HCT116 (cell line): ENCODE measurements around the gene FAF2. TPM values are rescaled to one million over a fixed set of nuclear protein-coding genes. Genes with fewer than 3 reads are reported as not detected.

Experiments
- ATAC-seq: fragments of 200-7000 bp; cut with Tn5 transposase; 2 replicates; pipeline ENCODE4 v1.9.1; 2020; ENCODE audit warnings: mild to moderate bottlenecking, moderate library complexity
- BruUV-seq: library from RNA; stranded (reverse); fragments of 400-500 nt; replicated peaks from 2 replicates; lab custom pipeline; 2021; lab: Mats Ljungman, UMichigan
- CTCF ChIA-PET: fragments of 300-600 bp; sonication (Branson Sonifier 250); formaldehyde crosslinking; loops from one replicate; lab custom pipeline; 2021; ENCODE audit warnings: antibody characterized with exemption; lab: Charles Lee
- POLR2A ChIA-PET: fragments of 300-600, 350-600 bp; sonication (Branson Sonifier 250); formaldehyde crosslinking; loops from one replicate; lab custom pipeline; 2021; ENCODE audit warnings: antibody characterized with exemption; lab: Charles Lee
- RAD21 ChIA-PET, 2 experiments: fragments of 300-600 bp; sonication (Branson Sonifier 250); formaldehyde crosslinking; loops; one replicate each; lab custom pipeline; 2023; ENCODE audit warnings: low total read pairs in 2 of 2; ENCODE audit not compliant: uncharacterized antibody in 2 of 2, unreplicated experiment in 2 of 2, low non-redundant PET in 1 of 2; lab: Charles Lee
- DNase-seq: peaks from one replicate; pipeline ENCODE4 v3.0.0-alpha.2; 2010; ENCODE audit warnings: low read depth, low spot score
- H2AFZ ChIP-seq: fragments of 200-600 bp; shearing (Covaris generic), sonication (generic); 2 replicates; pipeline ENCODE4 v1.6.1; 2017; ENCODE audit warnings: low read depth, mixed run types, mixed read lengths, antibody characterized with exemption, low read length; ENCODE audit not compliant: poor library complexity, severe bottlenecking
- H3K27ac ChIP-seq: 2 replicates; pipeline ENCODE4 v1.5.1; 2012; ENCODE audit warnings: low read depth, low read length
- H3K27me3 ChIP-seq: fragments of 200-600 bp; sonication (generic); 2 replicates; pipeline ENCODE4 v1.6.1; 2016; ENCODE audit warnings: mixed run types, low read length, mixed read lengths; ENCODE audit not compliant: insufficient read depth
- H3K36me3 ChIP-seq, 2 experiments: fragments of 200-500 bp in 1 of 2; fragments of 200-600 bp in 1 of 2; sonication (Bioruptor generic) in 1 of 2; sonication (generic) in 1 of 2; 2 replicates each; pipeline versions ENCODE4 v1.5.1 to v1.6.1; 2014 to 2016; ENCODE audit warnings: low read length in 2 of 2, inconsistent platforms in 1 of 2, mixed read lengths in 1 of 2, mixed run types in 1 of 2; ENCODE audit not compliant: insufficient read depth in 2 of 2, control insufficient read depth in 1 of 2
- H3K4me1 ChIP-seq, 2 experiments: fragments of 200-600 bp in 1 of 2; sonication (generic) in 1 of 2; 2 replicates each; pipeline versions ENCODE4 v1.5.1 to v1.6.1; 2012 to 2017; ENCODE audit warnings: low read length in 2 of 2, inconsistent platforms in 1 of 2, mild to moderate bottlenecking in 1 of 2, mixed read lengths in 1 of 2, mixed run types in 1 of 2, moderate library complexity in 1 of 2; ENCODE audit not compliant: insufficient read depth in 2 of 2, control insufficient read depth in 1 of 2
- H3K4me2 ChIP-seq: fragments of 200-600 bp; sonication (generic); 2 replicates; pipeline ENCODE4 v1.6.1; 2017; ENCODE audit warnings: mixed run types, low read length, mixed read lengths
- H3K4me3 ChIP-seq, 2 experiments: fragments of 200-600 bp in 1 of 2; sonication (generic) in 1 of 2; replicated peaks in 1 of 2; 2 replicates each; pipeline ENCODE4 v1.5.1; 2011 to 2016; ENCODE audit warnings: low read length in 2 of 2, control low read depth in 1 of 2, low read depth in 1 of 2, mild to moderate bottlenecking in 1 of 2, mixed read lengths in 1 of 2, mixed run types in 1 of 2
- H3K79me2 ChIP-seq: fragments of 200-600 bp; sonication (generic); 2 replicates; pipeline ENCODE4 v1.6.1; 2017; ENCODE audit warnings: mild to moderate bottlenecking, mixed run types, low read length, moderate library complexity, mixed read lengths; ENCODE audit not compliant: insufficient read depth
- H3K9ac ChIP-seq: fragments of 200-600 bp; sonication (generic); 2 replicates; pipeline ENCODE4 v1.6.1; 2016; ENCODE audit warnings: low read length, mixed read lengths
- H3K9me2 ChIP-seq: fragments of 200-600 bp; sonication (generic), shearing (Covaris generic); 2 replicates; pipeline ENCODE4 v1.6.1; 2017; ENCODE audit warnings: mixed run types, mild to moderate bottlenecking, moderate library complexity; ENCODE audit not compliant: insufficient read depth
- H3K9me3 ChIP-seq, 2 experiments: fragments of 200-500 bp in 1 of 2; fragments of 200-600 bp in 1 of 2; sonication (Bioruptor generic) in 1 of 2; sonication (generic) in 1 of 2; 2 replicates each; pipeline ENCODE4 v1.6.1; 2014 to 2017; ENCODE audit warnings: low read length in 2 of 2, mixed read lengths in 2 of 2, inconsistent platforms in 1 of 2, low read depth in 1 of 2, mild to moderate bottlenecking in 1 of 2, mixed run types in 1 of 2, moderate library complexity in 1 of 2; ENCODE audit not compliant: control insufficient read depth in 1 of 2, insufficient read depth in 1 of 2
- H4K20me1 ChIP-seq: fragments of 200-600 bp; sonication (generic), shearing (Covaris generic); 2 replicates; pipeline ENCODE4 v1.6.1; 2017; ENCODE audit warnings: mixed run types, mild to moderate bottlenecking, moderate library complexity; ENCODE audit not compliant: insufficient read depth
- CEBPB ChIP-seq: IDR thresholded peaks from 2 replicates; pipeline ENCODE4 v1.6.1; 2012; ENCODE audit warnings: low read depth
- EGR1 ChIP-seq: IDR thresholded peaks from 2 replicates; pipeline ENCODE4 v1.6.1; 2012; ENCODE audit warnings: low read depth
- ELF1 ChIP-seq: IDR thresholded peaks from 2 replicates; pipeline ENCODE4 v1.6.1; 2012; ENCODE audit warnings: low read depth, borderline replicate concordance
- EZH2 ChIP-seq: fragments of 200-600 bp; sonication (generic); IDR thresholded peaks from 2 replicates; pipeline ENCODE4 v1.6.1; 2017; ENCODE audit warnings: antibody characterized with exemption, mixed run types
- EZH2phosphoT487 ChIP-seq: fragments of 200-600 bp; IDR thresholded peaks from 2 replicates; pipeline ENCODE4 v1.6.1; 2018; ENCODE audit warnings: antibody characterized with exemption, borderline replicate concordance
- FOSL1 ChIP-seq: IDR thresholded peaks from 2 replicates; pipeline ENCODE4 v1.6.1; 2012; ENCODE audit warnings: low read depth
- JUND ChIP-seq: IDR thresholded peaks from 2 replicates; pipeline ENCODE4 v1.6.1; 2012
- POLR2AphosphoS5 ChIP-seq: IDR thresholded peaks from 2 replicates; pipeline ENCODE4 v1.6.1; 2011; ENCODE audit warnings: mild to moderate bottlenecking, low read depth, low read length, moderate library complexity
- RAD21 ChIP-seq: IDR thresholded peaks from 2 replicates; pipeline ENCODE4 v1.6.1; 2012; ENCODE audit warnings: low read depth, mild to moderate bottlenecking
- SIN3A ChIP-seq: IDR thresholded peaks from 2 replicates; pipeline ENCODE4 v1.6.1; 2012; ENCODE audit warnings: low read depth
- SP1 ChIP-seq: IDR thresholded peaks from 2 replicates; pipeline ENCODE4 v1.6.1; 2012; ENCODE audit warnings: low read depth
- intact Hi-C: fragments of 100-400 bp; cut with micrococcal nuclease; formaldehyde crosslinking; loops from 2 replicates; pipeline ENCODE4 v1.10.0; 2022
- total RNA-seq: library from RNA; stranded (reverse); gene quantifications from one replicate; pipeline ENCODE4 v1.2.1, GENCODE V29; 2021; ENCODE audit not compliant: unreplicated experiment
- TF ChIP-seq, protein P1 (sequence below): IDR thresholded peaks from 2 replicates; pipeline ENCODE4 v1.6.1; 2012
- TF ChIP-seq, protein P2 (sequence below), 3 experiments: fragments of 200-600 bp in 1 of 3; sonication (generic) in 1 of 3; IDR thresholded peaks in 2 of 3; conservative IDR thresholded peaks in 1 of 3; 2 replicates each; pipeline ENCODE4 v1.5.1; 2012 to 2017; ENCODE audit warnings: low read depth in 2 of 3, low read length in 2 of 3, antibody characterized with exemption in 1 of 3, borderline replicate concordance in 1 of 3, control low read depth in 1 of 3, mild to moderate bottlenecking in 1 of 3, mixed read lengths in 1 of 3, mixed run types in 1 of 3, moderate library complexity in 1 of 3; ENCODE audit not compliant: insufficient read depth in 1 of 3

The FAF2 gene
- total RNA-seq, 1 experiment from 2014 or later = 51.9 TPM

DNA sequence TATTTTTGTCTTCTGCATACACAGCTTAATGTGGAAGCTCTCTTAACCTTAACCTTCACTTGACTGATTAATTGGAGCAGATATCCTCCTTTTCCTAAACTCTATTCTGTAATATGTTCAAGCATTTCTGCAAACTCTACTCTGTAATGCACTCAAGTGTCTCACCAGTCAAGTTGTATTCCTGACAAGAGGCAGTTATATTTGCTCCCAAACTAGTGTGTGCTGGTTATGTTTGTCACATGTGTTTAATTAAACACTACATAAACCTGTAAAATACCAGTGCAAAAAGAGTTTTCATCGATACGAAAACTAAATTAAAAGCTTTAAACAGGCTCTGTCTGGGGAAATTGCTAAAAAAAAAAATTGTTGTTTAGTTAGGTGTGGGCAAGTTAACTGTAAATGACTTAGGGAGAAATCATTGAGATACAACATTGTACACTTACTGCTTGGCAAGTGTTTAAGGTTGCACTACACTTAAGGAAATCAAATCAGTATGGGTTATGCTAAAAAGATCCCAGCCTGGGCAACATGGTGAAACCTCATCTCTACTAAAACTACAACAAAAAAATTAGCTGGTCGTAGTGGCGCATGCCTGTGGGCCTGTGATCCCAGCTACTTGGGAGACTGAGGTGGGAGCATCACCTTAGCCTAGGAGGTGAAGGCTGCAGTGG is 6.7 kb downstream of the FAF2 start:
- Histone ChIP-seq H3K9me2 (no peaks in the 10 kb centered on the region), H3K36me3 (peaks cover 11 to 14% of the 10 kb centered on the region in 2 experiments), H4K20me1 (peaks cover 5% of the 10 kb centered on the region; the same call in 1 of the 2 replicates), H3K27me3 (no peaks in the 10 kb centered on the region), H3K9ac (no peak overlapping the region), H3K27ac (no peak overlapping the region), H3K4me1 (peaks cover 2% of the 10 kb centered on the region in 2 experiments; a peak in 3 of 4 replicates), H2AFZ (no peak overlapping the region), H3K9me3 (no peaks in the 10 kb centered on the region), H3K4me2 (no peak overlapping the region), H3K79me2 (peaks cover 98% of the 10 kb centered on the region), H3K4me3 (no peak overlapping the region)
- POLR2A ChIA-PET = interaction anchor here (1.1 kb wide), 1 partner anchor 13 kb away, joined by 4 read pairs; no protein-coding TSS in a partner anchor
- ATAC-seq (no peak), DNase-seq (no peak)
- CTCF ChIA-PET = no interaction called here
- intact Hi-C loops = no loop called here
- no TSS peak for BruUV-seq
- RAD21 ChIA-PET = no interaction called here
- no peak for TF ChIP-seq CEBPB
- TF ChIP-seq SIN3A = no peak
- TF ChIP-seq, protein P1, sequence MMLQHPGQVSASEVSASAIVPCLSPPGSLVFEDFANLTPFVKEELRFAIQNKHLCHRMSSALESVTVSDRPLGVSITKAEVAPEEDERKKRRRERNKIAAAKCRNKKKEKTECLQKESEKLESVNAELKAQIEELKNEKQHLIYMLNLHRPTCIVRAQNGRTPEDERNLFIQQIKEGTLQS = no peak
- no peak for TF ChIP-seq EZH2
- TF ChIP-seq, protein P2, sequence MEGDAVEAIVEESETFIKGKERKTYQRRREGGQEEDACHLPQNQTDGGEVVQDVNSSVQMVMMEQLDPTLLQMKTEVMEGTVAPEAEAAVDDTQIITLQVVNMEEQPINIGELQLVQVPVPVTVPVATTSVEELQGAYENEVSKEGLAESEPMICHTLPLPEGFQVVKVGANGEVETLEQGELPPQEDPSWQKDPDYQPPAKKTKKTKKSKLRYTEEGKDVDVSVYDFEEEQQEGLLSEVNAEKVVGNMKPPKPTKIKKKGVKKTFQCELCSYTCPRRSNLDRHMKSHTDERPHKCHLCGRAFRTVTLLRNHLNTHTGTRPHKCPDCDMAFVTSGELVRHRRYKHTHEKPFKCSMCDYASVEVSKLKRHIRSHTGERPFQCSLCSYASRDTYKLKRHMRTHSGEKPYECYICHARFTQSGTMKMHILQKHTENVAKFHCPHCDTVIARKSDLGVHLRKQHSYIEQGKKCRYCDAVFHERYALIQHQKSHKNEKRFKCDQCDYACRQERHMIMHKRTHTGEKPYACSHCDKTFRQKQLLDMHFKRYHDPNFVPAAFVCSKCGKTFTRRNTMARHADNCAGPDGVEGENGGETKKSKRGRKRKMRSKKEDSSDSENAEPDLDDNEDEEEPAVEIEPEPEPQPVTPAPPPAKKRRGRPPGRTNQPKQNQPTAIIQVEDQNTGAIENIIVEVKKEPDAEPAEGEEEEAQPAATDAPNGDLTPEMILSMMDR (IDR thresholded peaks at IDR 0.05 in 2 of 3, conservative IDR thresholded peaks at IDR 0.05 in 1 of 3; ENCODE audit: borderline replicate concordance in 1 of 3, insufficient read depth in 1 of 3, low read depth in 2 of 3, low read length in 2 of 3) = no peak
- no peak for TF ChIP-seq FOSL1
- TF ChIP-seq RAD21 = no peak
- no peak for TF ChIP-seq JUND
- TF ChIP-seq SP1 = no peak
- no peak for TF ChIP-seq EZH2phosphoT487
- no peak for TF ChIP-seq POLR2AphosphoS5
- TF ChIP-seq EGR1 = no peak
- no peak for TF ChIP-seq ELF1
